Lung (tissue), 12 donors: ENCODE data around the gene SLC6A12. TPM values are rescaled to one million over a fixed set of nuclear protein-coding genes. Genes with fewer than 3 reads are reported as not detected.

Experiments used
- ATAC-seq: fragments of 200-7000 bp; cut with Tn5 transposase; one replicate; pipeline ENCODE4 v1.9.1; 2020; ENCODE audit warnings: moderate number of reproducible peaks; ENCODE audit not compliant: insufficient read depth, low FRiP score
- DNase-seq, 3 donors: peaks; one replicate each; pipeline ENCODE4 v3.0.0-alpha.2; 2013 to 2017
- H3K27ac ChIP-seq, 2 donors: one replicate each; pipeline ENCODE4 v1.5.1; 2013; ENCODE audit warnings: mild to moderate bottlenecking in 2 of 2, moderate library complexity in 2 of 2, control low read depth in 1 of 2, inconsistent platforms in 1 of 2, low read depth in 1 of 2, low read length in 1 of 2
- H3K27me3 ChIP-seq, 3 donors: one replicate each; pipeline ENCODE4 v1.5.1; 2013; ENCODE audit warnings: low read length in 2 of 3; ENCODE audit not compliant: control insufficient read depth in 3 of 3, insufficient read depth in 3 of 3
- H3K36me3 ChIP-seq, 4 donors: one replicate each; pipeline ENCODE4 v1.5.1; 2013; ENCODE audit warnings: low read length in 4 of 4, mild to moderate bottlenecking in 1 of 4, moderate library complexity in 1 of 4; ENCODE audit not compliant: control insufficient read depth in 4 of 4, insufficient read depth in 4 of 4
- H3K4me1 ChIP-seq, 5 donors: one replicate each; pipeline ENCODE4 v1.5.1; 2013; ENCODE audit warnings: low read length in 5 of 5, mild to moderate bottlenecking in 2 of 5, moderate library complexity in 1 of 5; ENCODE audit not compliant: control insufficient read depth in 5 of 5, insufficient read depth in 5 of 5
- H3K4me3 ChIP-seq: one replicate; pipeline ENCODE4 v1.5.1; 2013; ENCODE audit warnings: mild to moderate bottlenecking, control low read depth, moderate library complexity
- H3K9ac ChIP-seq, 2 donors: one replicate each; pipeline ENCODE4 v1.5.1; 2013; ENCODE audit warnings: low read length in 2 of 2, control low read depth in 1 of 2; ENCODE audit not compliant: insufficient read depth in 1 of 2
- H3K9me3 ChIP-seq, 4 donors: one replicate each; pipeline ENCODE4 v1.5.1; 2013; ENCODE audit warnings: low read length in 3 of 4, mild to moderate bottlenecking in 1 of 4, moderate library complexity in 1 of 4; ENCODE audit not compliant: control insufficient read depth in 4 of 4, insufficient read depth in 3 of 4
- CTCF ChIP-seq: IDR thresholded peaks from 2 replicates; pipeline ENCODE4 v1.5.1; 2012; ENCODE audit warnings: mild to moderate bottlenecking; ENCODE audit errors: control extremely low read depth, extremely low read depth
- WGBS, 2 donors: extraction: QIAGEN DNeasy Blood & Tissue Kit; methylation state at CpG; one replicate each; pipeline ENCODE4 v1.1.7; 2013; 5-methylcytosine and 5-hydroxymethylcytosine counted together
- polyA plus RNA-seq, 2 donors: library from polyadenylated mRNA; stranded (reverse); fragments of 200-250 nt; gene quantifications; one replicate each; pipeline ENCODE4 v1.2.1, GENCODE V29; 2013
- total RNA-seq, 2 donors: library from RNA; depleted of rRNA in 1 of 2; stranded (reverse); fragments of >200 nt in 1 of 2; gene quantifications; one replicate each; pipeline ENCODE4 v1.2.1, GENCODE V29; 2014 to 2021
- donor health status: control.
- donor health status: control.
- donor health status: Bipolar disorder and iron deficiency.
- donor health status: healthy.
- donor health status: DM: yes; HTN: yes; CAD: no.

SLC6A12 gene
- total and polyA plus RNA-seq, 4 donors: 1.7 to 4.5 (median 3.1) TPM

GRCh38 chr12:211639-212414 lies 2.1 kb downstream of the SLC6A12 start:
- Histone ChIP-seq H3K27me3 (no peaks in the 10 kb centered on the region), H3K4me1 (peaks cover 0 to 16% (median 7%) of the 10 kb centered on the region in 5 donors), H3K27ac (peak overlapping the region in 1 of 2 donors; percentile 57), H3K9me3 (peaks cover 0 to 2% (median 0%) of the 10 kb centered on the region in 4 donors), H3K36me3 (no peaks in the 10 kb centered on the region), H3K9ac (no peak overlapping the region), H3K4me3 (no peak overlapping the region)
- WGBS, 2 donors: 80 to 82% methylated on average over 16 of the region's 16 CpGs
- ATAC-seq (no peak), DNase-seq (no peak)
- TF ChIP-seq CTCF: no peak

- H3K36me3 ChIP-seq: no peaks in the 10 kb centered on the region
- DNase-seq (no peak), ATAC-seq (no peak)
- no peak overlapping the region for H3K4me3 ChIP-seq
- no peak overlapping the region for H3K9ac ChIP-seq
- H3K9me3 ChIP-seq: peaks cover 0 to 2% (median 0%) of the 10 kb centered on the region in 4 donors
- H3K27ac ChIP-seq: no peak overlapping the region
- peaks cover 0 to 16% (median 7%) of the 10 kb centered on the region in 5 donors for H3K4me1 ChIP-seq
- no peak for TF ChIP-seq CTCF
- no peaks in the 10 kb centered on the region for H3K27me3 ChIP-seq
- WGBS, 2 donors: 79 to 92% methylated on average over 3 of the region's 3 CpGs
These were observed 2.9 kb downstream of the SLC6A12 start for GRCh38 chr12:211142-211465.

- no peak for TF ChIP-seq CTCF
- ATAC-seq: no peak
- H3K4me3 ChIP-seq: no peak overlapping the region
- H3K27ac ChIP-seq: no peak overlapping the region
- peaks cover 0 to 2% (median 0%) of the 10 kb centered on the region in 4 donors for H3K9me3 ChIP-seq
- H3K4me1 ChIP-seq: peaks cover 0 to 16% (median 7%) of the 10 kb centered on the region in 5 donors
- WGBS, 2 donors: 72 to 83% methylated on average over 16 of the region's 16 CpGs
- H3K27me3 ChIP-seq: no peaks in the 10 kb centered on the region
- no peak overlapping the region for H3K9ac ChIP-seq
- no peaks in the 10 kb centered on the region for H3K36me3 ChIP-seq
- DNase-seq: no peak
These were observed 3.4 kb downstream of the SLC6A12 start for GRCh38 chr12:210277-211141.
